ENCODE data around the gene GJC1.
A peak's percentile ranks its signal among the peaks of the same experiment; 100 is the strongest.

GJC1 gene

GRCh38 chr17:44780161-44780560 lies 49.9 kb downstream of the GJC1 start:
- DNase-seq (ENCODE audit: extremely low spot score, insufficient read length, low read depth) (no peak), FAIRE-seq (no peak)

DNA sequence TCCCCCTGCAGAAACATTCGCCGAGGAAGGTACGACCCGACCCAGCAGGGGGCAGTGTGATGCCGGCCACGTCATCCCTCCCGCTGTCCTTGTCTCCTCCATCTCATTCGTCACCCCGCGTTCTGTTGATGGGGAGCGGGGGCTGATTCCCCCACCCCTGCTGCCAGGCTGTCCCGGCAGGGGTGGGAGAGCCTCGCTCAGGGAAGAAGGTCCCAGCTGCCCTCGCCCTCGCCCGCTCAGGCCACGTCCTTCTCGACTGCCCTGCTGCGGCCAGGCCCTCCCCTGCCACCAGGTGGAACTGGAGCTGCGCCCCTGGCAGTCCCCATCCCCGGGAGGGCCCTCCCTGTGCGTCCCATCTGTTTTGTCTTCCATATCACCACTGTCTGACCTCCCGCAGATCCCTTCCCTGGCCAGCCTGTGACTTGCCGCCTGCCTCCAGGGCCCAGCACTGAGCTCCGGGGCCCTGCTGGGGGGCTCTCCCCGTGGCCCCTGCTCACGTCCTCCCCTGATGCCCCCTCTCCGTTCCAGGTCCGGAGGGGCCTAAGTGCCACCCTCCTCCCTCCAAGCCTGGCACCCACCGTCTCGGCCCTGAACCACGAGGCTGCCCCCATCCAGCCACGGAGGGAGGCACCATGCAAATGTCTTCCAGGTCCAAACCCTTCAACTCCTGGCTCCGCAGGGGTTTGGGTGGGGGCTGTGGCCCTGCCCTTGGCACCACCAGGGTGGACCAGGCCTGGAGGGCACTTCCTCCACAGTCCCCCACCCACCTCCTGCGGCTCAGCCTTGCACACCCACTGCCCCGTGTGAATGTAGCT lies 50.7 kb downstream of the GJC1 start:
- peak; percentile 86 for FAIRE-seq
- peak; percentile 70 for DNase-seq (ENCODE audit: extremely low spot score, insufficient read length, low read depth)

GRCh38 chr17:44778656-44779210 lies 51.4 kb downstream of the GJC1 start:
- no peak for FAIRE-seq

GRCh38 chr17:44777394-44778348 lies 52.4 kb downstream of the GJC1 start:
- no peak for FAIRE-seq
- DNase-seq (ENCODE audit: extremely low spot score, insufficient read length, low read depth), result no peak

More at GRCh38 chr17:44778656-44779210, 51.4 kb downstream of the GJC1 start:
- no peak for DNase-seq (ENCODE audit: extremely low spot score, insufficient read length, low read depth)

GRCh38 chr17:44776628-44777393 lies 53.3 kb downstream of the GJC1 start:
- FAIRE-seq, result no peak
- no peak for DNase-seq (ENCODE audit: extremely low spot score, insufficient read length, low read depth)

DNA sequence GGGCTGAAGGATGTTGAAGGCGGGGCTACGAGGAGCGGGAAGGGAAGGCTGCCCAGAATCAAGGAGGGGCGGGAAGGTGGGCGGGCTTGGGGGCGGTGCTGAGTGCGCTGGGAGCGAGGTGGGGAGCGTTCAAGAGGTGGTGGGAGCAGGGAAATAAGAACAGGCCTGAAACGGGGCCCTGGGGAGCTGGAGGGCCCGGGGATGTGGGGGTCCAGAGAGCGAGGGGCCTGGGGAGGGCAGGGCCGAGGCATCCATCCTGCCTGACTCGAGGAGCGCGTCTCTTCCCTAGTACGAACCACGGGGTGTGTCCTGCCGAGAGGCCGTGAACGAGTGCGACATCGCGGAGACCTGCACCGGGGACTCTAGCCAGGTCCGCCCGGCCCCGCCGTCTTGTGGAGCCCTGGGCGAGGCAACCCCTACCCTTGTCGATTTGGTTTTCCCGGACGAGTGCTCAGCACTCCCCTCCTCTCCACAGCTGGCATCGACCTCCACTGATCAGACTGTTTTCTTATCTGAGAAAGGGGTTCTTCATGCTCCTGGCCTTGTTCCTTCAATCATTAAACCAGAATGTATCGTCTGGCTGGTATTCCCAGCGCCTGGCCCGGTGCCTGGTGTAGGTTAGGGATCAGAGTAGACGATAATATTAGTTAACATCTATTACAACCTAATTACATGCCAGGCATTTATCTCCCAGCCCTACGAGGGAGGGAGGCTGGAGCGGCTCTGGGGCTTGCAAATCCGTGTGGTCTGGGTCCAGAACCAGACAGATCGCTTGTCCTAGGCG lies 54.1 kb downstream of the GJC1 start:
- DNase-seq (ENCODE audit: extremely low spot score, insufficient read length, low read depth) (no peak), FAIRE-seq (no peak)

GRCh38 chr17:44775136-44775837 lies 54.8 kb downstream of the GJC1 start:
- DNase-seq (ENCODE audit: extremely low spot score, insufficient read length, low read depth) (peak; percentile 98), FAIRE-seq (peak; percentile 99)

DNA sequence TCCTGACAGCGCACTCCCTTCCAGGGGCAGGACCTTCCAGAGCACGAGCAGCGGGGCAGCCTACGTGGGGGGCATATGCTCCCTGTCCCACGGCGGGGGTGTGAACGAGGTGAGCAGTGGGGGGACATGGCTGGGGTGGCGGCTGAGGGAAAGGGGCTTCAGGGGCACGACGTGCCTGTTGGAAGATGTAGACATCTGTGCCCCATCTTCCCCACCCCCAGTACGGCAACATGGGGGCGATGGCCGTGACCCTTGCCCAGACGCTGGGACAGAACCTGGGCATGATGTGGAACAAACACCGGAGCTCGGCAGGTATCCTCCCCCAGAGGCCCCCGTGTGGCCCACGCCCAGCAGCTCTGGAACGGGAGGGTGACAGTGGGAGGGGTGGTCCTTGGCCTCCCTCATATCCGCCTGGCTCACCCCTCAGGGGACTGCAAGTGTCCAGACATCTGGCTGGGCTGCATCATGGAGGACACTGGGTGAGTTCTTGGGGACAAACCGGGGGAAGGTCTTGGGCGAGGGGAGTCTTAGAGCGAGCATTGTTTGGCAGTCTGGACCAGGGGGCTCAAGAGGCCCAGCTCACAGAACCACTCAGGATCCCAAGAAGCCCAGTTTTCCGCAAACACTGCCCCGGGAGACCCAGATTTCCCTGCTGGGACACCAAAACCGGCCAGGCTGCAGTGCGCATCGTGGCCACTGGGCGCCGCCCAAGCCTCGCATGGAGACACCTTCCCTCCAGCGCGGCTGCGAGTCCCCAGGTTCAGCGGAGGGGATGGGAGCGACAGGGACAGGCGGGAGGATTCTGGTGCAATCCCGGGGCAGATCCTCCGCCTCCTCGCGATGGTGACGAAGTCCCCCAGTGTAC lies 55.6 kb downstream of the GJC1 start:
- peak; percentile 87 for DNase-seq (ENCODE audit: extremely low spot score, insufficient read length, low read depth)
- peak; percentile 88 for FAIRE-seq

- DNase-seq (ENCODE audit: extremely low spot score, insufficient read length, low read depth) (no peak), FAIRE-seq (no peak)
Observed at GRCh38 chr17:44773140-44773539, 56.9 kb downstream of the GJC1 start.

DNA sequence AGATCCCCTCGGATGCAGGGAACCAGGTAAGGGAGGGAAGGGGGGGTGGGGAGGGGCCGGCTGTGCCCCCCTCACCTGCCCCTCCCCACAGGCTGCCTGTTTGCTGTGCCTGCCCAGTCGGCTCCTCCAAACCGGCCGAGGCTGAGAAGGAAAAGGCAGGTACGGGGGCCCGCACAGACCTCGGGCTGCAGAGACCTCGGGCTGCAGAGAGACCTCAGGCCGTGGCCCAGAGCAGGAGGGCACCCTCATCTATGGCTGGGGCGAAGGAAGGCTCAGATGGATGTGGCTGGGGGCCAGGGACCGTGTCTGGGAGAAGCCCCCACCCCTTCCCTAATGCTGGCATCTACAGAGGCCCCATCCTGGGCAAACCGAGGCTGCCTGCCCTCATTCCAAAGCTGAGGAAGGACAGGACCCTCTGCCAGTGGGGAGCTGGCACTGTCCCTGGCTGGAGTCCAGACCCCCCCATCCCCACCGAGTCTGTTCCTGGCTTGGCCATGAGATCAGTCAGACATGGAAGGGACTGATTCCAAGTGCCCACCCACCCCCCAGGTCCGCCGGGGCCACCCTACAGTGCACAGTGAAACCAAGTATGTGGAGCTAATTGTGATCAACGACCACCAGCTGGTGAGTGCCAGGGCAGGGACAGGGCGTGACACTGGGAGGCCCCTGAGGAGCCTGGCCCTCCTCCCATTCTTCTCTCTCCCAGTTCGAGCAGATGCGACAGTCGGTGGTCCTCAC lies 57.6 kb downstream of the GJC1 start:
- DNase-seq (ENCODE audit: extremely low spot score, insufficient read length, low read depth) (no peak), FAIRE-seq (no peak)

DNA sequence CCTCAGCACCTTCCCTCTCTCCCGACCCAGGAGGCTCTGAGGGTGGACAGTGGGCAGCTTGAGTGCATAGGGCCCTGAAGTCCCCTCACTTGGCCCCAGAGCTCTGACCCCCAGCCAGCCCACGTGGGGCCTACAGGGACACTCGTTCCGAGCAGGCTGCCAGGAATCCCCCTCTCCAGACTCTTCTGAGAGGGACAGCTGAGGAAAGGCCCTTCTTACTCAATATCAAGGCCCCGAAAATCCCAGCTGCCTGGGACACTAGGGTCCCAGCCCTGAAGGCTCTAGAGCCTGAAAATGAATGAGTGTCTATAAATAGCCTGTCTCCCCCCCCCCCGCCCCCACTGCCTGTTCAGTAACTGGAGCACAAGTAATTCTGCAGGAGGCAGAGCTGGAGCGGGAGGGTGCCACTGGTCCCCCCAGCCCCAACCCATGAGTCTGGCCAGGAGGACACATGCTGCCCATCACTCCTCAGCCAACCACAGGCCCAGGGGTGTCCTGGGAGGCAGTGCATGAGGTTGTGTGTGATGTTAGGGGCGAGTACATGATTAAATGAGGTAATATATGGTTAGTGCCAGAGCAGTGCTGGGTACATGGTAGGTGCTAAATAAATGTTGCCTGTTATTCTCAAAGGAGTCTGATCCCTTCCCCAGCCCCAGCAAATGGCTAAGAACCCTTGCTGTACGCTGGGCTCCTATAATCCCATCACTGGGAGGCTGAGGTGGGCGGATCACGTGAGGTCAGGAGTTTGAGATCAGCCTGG lies 59.7 kb downstream of the GJC1 start:
- no peak for FAIRE-seq
- no peak for DNase-seq (ENCODE audit: extremely low spot score, insufficient read length, low read depth)

DNA sequence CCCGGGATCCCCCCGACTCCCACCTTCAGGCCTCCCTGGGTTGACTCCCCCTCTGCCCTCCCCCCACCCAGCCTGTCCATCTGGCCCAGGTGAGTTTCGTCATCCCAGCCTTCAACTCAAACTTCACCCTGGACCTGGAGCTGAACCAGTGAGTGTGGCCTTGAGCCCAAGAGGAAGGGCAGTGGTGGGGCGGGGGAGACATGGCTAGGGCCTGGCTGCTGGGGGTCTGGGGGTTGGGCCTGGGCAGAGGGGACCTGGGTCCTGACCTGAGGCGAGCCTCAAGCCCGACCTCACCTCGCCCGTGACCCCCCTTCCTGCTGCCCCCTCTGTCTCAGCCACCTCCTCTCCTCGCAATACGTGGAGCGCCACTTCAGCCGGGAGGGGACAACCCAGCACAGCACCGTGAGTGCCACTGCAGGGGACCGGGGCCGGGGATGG lies 60.4 kb downstream of the GJC1 start:
- FAIRE-seq (no peak), DNase-seq (ENCODE audit: extremely low spot score, insufficient read length, low read depth) (no peak)

- FAIRE-seq (no peak), DNase-seq (ENCODE audit: extremely low spot score, insufficient read length, low read depth) (no peak)
Observed at GRCh38 chr17:44769230-44769629, 60.9 kb downstream of the GJC1 start.

- FAIRE-seq (peak; percentile 15), DNase-seq (ENCODE audit: extremely low spot score, insufficient read length, low read depth) (no peak)
Observed at GRCh38 chr17:44768505-44769142, 61.5 kb downstream of the GJC1 start.

DNA sequence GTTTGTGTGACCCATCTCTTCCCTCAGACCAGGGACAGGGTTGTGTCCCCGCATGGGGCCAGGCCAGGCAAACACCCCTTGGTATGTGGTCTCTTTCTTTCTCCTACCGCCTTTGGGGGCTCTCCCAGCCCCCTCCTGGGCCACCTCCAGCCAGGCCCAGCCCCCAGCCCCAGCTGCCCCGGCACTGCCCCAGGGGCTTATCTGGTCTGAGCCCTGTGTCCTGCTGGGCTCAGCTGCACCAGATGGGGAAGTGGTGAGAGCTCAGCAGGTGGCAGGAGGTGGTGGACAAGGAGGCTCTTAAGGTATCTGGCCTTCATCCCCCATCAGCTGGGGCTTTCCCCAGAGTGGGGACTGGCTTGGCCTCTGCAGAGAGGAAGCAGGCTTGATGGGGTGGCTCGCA lies 62.6 kb downstream of the GJC1 start:
- DNase-seq (ENCODE audit: extremely low spot score, insufficient read length, low read depth) (no peak), FAIRE-seq (peak; percentile 9)

Measured in GM18507 (cell line).